HG03442 (cell line): Measurements from ENCODE around the gene ZFHX3.

Experiments
- ATAC-seq: cut with Tn5 transposase; IDR thresholded peaks from one replicate; pipeline ENCODE4 v1.9.1; 2021; ENCODE audit warnings: mild to moderate bottlenecking, moderate library complexity; ENCODE audit not compliant: unreplicated experiment

Gene ZFHX3

DNA sequence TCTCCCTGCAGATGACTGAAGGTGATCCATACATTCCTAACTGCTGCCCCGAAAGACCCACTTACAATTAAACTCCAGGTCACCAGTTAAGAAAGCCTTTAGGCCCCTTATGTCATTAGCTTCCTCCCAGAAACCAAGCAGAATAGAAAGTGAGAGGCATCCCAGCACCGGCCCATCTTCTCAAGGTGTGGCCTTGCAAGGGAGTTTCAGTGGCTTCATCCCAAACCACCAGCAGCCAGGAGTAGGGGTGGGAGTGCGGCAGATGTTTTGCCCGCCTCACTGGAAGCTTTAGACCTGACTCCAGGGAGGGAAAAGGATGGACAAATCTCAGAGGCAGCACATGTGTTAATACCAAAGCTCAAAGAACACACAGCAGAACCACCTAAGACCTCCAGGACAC lies 5.1 kb downstream of the ZFHX3 start:
- no peak for ATAC-seq

DNA sequence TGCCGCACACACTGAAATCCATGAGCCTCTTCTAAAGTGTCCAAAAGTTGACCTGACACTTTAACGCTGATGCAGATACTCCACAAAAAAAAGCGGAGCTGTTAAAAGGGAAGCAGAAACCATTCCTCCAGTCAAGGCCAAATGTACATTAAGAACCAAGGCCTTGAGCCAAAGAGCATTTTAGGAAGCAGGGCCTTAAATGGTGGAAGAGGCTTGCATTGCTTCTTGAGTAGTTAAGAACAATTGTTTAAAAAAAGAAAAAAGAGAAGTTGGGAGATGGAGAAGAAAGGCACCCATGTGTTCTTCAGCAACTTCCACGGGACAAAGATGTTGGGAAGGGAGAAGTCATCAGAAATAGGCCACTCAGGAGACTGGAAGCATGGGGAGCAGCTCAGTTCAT lies 6.3 kb downstream of the ZFHX3 start:
- no peak for ATAC-seq

DNA sequence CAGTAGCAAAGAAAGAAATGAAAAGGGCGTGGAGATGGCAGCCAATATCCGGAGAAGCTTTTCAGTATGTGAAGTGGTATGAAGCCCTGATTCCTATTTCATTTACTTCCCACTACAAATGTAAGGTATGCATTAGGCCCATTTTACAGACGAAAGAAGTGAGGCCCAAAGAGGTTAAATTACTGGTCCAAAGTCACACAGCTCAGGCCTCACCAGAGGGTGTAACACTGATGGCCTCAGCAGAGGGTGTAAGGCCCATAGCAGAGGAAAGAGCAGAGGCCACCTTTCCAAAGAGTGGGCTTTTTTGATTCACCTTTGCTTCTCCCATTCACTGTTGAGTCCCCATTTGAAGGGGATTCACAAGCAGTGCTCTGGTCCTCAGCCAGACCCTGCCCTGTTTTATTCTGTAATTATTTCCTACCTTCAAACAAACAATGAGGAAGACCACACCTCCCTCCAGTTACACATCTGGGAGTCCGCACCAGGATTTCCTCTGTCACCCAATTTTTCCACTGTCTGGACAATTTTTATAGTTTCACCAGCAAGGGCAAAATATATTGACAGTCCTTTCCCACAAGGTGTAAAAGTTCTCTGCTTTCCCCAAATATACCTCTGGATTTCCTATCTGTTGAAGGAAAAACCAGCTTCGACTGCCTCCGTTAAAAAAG lies 7.1 kb downstream of the ZFHX3 start:
- no peak for ATAC-seq

DNA sequence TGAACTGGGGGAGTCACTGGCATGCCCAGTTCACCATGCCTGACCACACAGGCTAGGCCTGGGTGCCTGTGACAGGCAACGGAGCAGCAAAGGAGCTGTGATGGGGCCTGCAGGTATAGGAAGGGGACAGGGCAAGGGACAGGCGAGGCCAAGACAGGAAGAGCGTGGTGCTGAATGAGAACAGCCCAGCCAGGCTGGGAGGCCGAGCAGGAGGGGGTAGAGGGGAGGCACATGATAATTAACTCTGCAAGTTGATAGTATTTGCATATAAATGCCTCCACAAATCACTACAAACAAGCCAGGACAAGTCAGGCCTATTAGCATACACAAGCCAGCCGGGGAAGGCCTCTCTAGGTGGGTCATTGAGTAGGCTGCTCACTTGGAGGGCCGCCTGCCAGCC lies 7.8 kb downstream of the ZFHX3 start:
- no peak for ATAC-seq

DNA sequence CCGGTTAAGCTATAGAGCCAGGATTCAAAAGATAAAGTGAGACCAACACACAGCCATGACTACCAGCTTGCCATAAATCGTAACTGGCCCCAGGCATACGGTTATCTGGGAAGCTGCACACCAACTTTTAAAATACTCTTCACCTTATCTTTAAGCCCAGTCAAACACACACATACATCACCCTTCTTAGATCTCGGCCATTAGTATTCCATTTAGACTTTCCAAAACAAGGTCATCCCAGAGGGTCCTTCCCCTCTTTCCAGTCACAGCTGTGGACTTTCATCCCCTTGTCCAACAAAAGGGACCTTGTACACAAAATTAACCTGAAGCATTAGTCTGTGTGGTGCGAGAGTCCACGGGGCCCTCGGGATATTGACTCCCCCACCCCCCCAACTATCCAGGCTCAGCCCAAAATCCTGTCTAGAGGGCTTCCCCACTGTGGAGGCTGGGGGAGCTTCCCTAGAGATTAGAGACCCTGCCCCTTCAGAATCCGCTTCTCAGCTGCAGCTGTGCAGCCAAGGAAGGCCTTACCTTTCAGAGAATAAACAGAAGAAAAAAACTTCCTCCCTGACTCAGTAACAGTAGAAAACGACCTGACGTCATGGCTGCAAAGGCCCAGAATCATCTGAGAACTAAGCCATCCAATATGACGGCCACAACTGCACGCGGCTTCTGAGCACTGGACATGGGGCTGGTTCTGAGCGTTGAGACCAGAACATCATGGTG lies 9.9 kb downstream of the ZFHX3 start:
- no peak for ATAC-seq

DNA sequence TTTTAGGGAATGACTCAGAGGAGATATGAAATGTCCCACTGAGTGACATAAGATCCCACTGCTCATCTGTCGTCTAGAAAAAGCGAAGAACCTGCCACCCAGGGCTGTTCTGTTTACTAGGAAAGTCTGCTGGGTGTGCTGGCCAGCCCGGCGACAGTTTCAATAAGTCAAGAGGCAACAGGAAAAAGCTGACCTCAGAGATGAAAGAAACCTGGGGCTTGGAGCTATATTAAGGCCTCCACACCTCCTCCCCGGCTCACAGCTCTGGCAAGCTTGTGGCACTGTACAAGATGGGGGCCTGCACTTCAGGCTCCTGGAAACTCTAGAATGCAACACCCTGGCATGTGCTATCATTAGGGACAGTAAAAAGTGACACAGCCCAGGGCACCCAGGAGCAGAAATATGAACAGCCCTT lies 10.6 kb downstream of the ZFHX3 start:
- peak; percentile 28 for ATAC-seq

DNA sequence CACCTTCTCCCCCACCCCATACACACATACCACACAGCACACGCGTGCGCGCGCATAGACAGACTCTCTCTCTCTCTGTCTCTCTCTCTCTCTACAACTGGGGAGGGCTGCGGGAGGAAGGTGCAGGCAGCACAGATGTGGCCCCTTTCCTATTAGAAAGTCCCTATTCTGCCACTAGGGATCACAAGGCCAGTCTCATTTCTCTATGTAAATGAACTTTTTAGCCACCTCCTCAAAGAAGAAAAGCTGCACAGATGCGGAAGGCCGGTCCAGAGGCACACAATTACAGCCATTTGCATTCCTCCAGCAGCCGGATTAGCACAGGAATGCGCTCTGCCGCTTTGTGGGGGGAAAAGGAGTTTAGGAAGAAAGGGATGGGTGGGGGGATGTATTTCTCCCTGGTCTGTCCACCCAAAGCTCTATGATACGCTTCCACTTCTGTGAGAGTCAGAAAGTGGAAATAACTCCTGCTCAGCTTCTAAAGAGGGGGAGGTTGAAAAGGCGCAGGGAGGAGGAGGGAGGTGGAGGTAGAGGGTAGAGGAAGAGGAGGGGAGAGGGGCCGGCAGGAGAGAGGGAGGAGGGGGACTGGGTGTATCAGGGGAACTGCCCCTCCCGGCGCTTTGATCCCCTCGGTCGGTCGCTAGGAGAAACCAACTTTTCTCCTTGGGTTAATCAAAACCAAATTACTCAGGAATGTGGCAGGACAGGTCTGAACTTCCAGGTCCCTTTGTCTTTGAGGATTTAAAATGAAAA lies 11.7 kb downstream of the ZFHX3 start:
- peak; percentile 64 for ATAC-seq

DNA sequence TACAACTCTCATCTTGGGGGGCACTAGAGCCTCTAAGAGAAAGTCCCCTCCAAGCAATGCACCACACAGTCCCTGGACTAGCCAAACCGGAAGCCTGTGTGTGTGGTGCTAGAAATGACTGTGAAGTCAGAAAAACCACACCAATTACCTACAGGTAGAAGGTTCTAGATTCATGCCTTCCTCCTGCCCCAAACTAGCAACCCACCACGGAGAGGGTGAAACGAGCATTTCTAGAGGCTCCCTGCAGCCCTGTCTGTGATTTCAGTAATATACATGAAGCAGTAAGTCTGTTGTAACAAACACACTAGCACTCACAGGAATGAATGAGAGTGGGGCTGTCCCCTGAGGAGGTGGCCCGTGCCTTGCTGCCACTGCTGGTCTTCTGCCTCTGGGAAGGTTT lies 13.6 kb downstream of the ZFHX3 start:
- ATAC-seq: peak; percentile 37

DNA sequence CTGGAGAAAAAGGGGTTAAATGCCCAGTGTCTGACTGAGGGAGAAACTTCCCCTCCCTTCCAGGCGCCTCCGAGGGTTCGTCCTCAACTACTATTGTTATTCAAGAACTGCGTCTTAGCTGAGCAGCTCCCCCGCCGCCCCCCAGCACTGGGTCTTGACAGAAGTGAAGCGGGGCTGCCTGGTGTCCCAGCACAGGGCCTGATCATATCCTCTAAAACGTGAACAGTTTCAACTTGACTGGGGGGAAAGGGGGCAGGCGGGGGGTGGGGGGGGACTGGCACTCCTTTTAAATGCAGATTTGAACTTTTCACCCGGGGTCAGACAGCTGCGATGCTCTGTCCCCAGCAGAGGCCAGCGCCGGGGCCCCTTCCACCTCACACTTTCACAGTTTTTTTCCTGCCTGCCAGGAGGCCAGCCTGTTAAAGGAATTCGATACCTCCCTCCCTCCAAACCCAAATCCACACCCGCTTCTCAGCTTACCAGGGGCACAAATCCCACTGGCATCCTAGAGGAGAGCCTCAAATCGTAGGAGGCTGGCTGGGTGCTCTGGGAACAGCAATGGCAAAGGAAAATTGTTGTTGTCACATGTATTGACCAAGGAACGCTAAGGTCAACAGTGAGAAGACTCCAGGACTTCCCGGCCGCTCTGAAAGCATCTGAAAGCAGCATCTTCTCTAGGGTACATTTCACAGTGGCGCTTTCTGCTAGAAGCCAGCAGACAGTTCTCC lies 14.5 kb downstream of the ZFHX3 start:
- no peak for ATAC-seq

DNA sequence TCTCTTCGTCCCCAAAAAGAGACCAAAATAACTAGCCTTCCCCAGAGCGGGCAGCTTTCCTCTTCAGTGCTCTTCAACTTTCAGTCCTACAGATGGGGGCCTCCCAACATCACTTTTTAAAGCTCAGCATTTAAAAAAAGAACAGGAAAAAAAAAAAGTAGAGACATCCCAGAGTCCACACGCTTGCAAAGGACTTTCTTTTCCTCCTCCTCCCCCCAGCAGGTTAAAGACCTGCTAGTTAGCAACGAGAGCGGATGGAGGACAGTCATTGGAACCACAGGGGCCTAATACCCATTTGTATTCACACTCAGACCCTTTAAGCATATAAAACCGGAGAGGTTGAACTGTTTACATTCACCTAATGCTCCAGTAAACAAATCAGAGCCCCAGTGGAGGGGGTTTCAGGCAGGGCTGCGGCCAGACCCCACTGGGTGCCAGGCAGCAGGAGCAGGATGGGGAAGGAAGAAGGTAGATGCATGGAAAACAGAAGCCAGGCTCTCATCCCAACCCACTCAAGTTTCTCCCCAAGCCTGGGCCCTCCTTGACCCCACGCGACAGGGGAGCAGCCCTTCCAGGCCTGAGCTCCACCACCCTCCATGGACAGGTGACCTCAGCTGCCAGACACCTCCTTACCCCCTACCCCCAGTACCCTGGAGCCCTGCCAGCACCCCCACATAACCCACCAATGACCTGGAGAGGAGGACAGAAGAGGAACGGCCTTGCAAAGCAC lies 15.2 kb downstream of the ZFHX3 start:
- no peak for ATAC-seq

DNA sequence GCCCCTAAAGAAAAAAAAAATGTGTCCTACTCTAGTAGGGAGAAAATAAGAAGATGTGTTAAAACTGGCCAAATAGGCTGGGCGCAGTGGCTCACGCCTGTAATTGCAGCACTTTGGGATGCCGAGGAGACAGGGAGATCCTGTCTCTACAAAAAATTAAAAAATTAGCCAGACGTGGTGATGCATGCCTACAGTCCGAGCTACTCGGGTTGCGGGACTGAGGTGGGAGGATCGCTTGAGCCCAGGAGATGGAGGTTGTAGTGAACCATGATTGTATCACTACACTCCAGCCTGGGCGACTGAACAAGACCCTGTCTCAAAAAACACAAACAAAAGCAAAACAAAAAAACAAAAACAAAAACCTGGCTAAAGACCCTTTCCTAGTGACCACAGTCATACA lies 15.9 kb downstream of the ZFHX3 start:
- no peak for ATAC-seq

DNA sequence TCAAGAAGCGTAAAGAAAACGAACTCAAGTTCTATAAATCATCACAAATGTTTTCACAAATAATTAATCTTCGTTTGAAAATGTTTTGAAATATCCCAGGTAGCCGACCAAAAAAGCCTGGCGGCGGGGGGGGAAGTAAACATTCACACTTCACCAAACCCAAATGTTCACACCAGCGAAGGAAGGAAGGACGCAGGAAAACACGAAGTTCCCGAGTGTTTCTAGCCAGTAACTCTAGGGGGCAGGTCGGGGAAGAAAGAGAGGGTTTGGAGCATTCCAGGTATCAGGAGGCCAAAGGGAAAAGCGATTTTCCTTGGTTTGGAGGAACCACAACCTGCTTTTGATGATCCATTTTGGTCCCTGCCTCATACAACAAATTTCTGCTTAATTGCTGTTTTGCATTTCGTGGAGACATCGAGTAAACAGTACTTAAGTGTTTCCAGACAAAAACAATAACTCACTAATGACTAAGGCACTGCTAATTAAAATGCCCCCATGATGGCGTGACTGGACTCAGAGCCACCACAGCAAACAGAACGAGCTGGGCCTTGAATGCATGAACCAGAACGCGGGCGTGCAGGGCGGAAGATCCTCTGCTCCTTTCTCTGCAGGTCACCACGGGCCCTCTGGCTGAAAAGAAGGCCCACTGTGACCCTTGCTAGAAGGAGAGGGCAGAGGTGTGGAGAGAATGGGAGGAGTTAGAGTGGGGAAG lies 16.6 kb downstream of the ZFHX3 start:
- no peak for ATAC-seq

DNA sequence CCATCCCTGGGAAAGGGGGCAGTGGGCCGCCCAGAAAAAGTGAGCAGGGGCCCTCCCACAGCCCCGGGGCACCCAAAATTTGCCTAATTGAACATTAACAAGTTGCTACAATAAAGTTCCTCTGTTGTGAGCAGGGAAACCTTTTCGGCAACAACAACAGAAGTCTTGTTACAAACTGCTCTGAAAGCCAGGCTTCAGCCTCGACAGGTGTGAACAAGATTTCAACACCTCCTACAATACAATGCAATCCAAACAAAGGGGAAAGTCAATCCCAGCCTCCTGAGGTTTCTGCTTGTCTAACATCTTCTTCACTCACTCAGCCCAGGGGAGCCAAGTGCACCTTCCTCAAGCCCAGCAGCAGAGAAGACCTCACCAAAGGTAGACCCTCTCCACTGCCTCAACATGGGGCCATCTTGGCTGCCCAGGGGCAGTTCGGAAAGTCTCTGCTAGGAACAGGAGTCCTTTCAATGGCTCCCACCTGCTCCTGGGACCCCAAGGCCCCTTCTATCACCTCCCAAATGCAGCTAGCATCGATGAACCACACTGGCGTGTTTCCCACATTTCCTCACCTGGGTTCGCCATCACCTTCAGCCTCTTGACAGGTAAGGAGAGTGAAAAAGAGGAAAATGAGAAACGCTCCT lies 19.1 kb downstream of the ZFHX3 start:
- no peak for ATAC-seq

DNA sequence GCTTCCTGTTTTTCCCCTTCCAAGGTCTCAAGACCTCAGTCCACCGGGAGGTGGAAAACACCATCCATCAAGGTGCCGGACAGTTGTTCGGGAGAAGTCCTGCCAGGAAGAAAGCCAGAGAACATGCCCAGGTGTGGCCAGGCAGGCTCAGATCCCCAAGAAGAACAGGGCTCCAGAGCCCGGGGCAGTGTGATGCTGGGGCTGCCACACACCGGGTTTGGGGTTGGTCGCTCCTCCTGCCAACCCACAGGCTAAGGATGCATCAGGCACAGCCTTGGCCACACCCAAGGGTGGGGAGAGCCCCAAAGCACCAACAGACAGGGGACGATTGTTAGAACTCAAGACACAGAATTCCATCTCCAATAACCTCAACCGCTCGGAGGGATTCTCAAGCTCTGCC lies 19.7 kb downstream of the ZFHX3 start:
- ATAC-seq: no peak

DNA sequence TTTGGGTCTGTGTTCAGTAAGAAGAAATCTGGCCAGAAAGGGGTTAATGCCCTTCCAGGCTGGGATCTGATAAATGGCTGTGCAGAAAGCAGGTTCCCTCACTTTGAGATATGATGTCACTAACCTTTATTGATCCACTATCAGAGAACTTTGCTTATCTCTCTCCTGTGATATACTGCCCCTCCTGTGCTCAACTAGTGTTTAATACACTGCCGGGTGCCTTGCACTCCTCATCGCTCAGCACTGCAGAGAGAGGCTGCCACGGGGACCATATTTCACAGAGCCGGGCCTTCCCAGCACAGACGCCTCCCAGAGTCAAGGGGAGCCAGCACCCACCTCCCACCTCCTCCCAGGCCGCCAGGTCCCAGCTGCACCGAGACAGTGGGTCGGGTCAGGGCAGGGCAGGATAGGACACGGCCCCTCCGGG lies 20.2 kb downstream of the ZFHX3 start:
- no peak for ATAC-seq

DNA sequence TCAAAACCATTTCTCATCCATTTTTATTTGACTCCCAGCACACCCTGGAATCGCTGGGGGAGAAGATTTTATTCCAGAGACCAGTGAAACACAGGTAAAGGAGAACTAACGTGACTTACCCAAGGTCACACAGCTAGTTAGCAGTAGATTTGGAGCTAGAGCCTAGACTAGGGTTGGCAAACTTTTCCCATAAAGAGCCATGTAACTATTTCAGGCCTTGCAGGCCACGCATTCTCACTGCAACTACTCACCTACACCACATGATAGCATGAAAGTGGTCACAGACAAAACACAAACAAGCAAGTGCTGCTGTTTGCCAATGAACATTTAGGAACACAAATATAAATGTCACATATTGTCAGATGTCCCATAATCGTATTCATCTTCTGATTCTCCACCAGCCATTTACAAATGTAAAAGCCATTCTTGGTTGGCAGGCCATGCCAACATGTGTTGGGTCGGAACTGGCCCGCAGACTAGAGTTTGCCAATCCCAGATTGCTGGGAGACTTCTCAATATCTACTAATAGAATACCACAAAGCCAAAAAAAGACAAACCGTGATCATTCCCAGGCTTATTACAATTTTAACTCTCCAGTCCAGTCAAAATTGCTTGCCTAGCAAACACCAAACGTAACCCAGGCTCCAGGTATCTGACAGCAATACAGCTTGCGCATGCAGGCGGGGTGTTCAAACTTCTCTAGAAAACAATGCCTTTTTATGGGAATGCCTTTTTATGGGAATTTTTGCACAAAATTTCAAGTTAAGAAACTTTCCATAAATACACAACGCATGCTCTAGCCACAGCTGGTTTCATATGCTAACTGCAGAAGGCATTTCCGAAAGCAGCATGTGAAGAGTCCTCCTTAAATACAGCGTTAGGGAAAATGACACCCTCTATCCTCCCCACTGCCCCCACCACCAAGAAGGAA lies 20.9 kb downstream of the ZFHX3 start:
- no peak for ATAC-seq

DNA sequence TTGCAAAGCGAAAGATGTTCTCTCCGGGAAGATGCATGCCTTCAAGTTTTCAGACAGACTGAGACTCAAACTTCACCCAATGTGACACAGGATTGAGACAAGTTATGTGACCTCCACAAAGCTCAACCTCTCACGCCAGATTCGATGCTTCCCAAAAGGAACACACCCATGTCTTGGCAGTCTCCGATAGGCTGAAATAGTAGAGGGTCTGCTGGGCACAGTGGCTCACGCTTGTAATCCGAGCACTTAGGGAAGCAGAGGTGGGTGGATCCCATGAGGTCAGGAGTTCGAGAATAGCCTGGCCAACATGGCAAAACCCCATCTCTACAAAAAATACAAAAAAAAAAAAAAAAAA lies 22.1 kb downstream of the ZFHX3 start:
- no peak for ATAC-seq

DNA sequence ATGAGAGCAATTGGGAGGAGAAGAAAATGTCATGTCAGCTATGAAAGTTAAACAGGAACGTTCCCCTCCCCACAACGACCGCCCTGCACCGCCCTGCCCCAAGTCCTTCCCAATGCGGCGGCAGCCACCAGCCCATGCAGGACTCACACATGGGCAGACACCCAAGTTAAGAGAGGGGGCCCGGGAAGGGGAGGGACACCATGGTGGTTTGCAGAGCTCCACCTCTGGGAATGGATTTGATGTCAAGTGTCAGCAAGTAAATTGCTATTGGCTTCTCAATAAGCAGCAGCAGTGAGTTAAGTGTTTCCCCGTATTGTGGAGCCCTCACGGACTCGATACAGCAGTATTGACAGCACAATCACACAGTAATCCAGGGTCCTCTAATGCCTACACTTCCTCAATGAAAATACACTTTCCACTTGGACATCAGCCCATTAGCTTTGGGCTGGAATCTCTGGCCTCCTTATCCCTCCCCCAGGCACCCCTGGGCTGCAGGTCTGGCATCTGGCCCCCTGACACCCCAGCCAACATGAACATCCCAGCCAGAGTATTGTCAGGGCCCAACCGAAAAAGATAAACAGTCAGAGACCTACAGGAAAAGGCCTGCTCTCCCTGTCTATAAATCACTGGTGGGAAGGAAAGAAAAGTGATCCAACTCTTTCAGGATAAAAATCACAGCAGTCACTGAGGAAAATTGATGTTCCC lies 22.6 kb downstream of the ZFHX3 start:
- no peak for ATAC-seq
